Measurements from ENCODE around the gene DDX51.

DDX51 gene, protein sequence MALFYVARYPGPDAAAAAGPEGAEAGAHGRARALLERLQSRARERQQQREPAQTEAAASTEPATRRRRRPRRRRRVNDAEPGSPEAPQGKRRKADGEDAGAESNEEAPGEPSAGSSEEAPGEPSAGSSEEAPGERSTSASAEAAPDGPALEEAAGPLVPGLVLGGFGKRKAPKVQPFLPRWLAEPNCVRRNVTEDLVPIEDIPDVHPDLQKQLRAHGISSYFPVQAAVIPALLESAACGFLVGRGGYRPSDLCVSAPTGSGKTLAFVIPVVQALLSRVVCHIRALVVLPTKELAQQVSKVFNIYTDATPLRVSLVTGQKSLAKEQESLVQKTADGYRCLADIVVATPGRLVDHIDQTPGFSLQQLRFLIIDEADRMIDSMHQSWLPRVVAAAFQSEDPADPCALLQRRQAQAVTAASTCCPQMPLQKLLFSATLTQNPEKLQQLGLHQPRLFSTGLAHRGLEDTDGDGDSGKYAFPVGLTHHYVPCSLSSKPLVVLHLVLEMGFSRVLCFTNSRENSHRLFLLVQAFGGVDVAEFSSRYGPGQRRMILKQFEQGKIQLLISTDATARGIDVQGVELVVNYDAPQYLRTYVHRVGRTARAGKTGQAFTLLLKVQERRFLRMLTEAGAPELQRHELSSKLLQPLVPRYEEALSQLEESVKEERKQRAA

DNA sequence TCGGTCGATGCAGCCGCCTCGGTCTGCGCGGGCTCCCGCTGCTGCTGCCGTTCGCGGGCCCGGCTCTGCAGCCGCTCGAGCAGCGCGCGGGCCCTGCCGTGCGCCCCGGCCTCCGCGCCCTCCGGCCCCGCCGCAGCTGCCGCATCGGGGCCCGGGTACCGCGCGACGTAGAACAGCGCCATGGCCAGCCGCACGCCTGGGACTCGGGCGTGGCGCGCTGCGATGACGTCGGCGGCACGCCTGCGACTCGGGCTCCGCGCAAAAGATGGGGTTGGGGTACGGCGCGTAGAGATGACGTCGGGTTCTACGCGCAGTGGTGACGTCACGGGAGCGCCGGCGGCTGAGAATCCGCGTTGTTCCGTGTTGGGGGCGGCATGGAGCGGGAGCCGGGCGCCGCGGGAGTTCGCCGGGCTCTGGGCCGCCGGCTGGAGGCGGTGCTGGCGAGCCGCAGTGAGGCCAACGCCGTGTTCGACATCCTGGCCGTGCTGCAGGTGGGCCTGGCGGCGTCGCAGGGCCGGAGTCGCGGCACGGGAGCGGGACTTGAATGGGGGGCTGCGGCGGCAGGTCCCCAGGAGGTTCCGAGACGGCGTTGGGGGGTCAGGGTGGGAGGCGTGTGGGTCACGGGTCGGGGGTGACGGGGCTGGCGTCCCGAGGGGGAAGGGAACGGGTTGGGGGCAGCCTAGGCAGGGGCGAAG is at the start of gene DDX51, which contains the start of gene NOC4L:
DDX51 (minus strand) TSS at position 205 of the 695 bp plus-strand sequence; CDS start at position 182, 23 bp downstream.
NOC4L (plus strand) TSS at position 343 of the 695 bp plus-strand sequence; CDS start at position 375, 32 bp downstream.
- DNase-seq (ENCODE audit: low read depth): peak; percentile 53

DNA sequence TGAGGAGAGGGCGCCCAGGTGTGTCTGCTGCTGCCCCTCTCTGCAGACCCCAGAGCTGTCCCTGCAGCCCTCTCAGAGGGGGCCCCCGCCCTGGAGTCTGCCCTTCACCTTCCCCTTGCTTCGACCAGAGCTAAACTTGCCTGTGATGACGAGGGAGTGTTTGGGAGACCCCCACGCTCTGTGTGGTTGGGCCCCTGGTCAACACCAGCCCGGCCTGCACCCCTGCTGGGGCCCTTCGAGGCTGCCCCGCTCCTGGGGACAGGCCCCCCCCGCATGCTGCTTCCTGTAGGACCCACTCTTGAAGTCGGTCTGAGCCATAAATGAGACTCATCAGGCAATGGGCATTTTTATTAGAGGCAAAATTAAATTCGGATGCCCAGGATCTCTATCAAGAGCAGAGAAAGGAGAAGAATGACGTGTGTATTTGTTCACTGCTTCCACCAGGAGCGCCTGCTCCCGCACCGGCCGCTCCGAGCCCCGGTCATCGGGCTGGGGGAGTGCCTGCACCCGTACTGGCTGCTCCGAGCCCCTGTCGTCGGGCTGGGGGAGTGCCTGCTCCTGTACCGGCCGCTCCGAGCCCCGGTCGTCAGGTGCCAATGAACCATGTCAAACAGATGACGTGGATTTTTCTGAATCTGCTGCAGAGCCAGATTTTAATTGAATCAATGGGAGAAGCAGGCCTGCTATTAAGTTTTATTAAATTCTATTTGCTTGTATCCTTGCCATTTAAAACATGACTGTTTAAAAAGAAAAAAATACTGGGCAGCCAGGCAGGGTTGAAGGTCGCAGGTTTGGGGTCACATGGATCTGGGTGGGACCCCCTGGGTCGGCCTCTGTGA is 47.8 kb upstream of the DDX51 start:
- no peak for DNase-seq (ENCODE audit: low read depth)

DNA sequence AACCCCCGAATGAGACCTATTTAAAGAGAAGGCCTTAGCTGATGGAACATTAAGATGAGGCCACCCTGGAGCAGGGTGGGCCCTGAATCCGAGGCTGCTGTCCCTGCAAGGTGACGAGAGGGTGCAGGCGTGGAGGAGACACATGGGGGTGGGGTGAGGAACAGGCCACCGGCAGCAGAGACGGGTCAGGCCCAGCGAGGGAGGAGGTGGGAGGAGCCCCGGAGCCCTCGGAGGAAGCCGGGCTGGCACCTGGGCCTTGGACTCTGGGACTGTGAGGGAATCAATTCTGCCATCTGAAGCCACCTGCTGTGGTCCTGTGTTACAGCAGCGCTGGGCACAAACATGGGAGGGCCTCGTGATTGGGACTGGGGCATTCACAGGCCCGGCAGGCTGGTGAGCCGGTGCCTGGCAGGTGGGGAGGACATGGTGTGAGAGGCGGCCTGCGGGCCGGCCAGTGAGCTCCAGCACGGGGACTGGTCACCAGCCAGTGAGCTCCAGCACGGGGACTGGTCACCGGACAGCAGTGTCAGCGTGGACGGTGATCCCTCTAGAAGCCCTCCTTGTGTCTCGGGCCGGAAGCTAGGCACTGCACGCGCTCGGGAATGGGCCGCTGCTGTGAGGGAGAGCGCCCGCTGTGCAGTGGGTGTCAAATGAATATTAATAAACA is 46.8 kb upstream of the DDX51 start:
- DNase-seq (ENCODE audit: low read depth): no peak

DNA sequence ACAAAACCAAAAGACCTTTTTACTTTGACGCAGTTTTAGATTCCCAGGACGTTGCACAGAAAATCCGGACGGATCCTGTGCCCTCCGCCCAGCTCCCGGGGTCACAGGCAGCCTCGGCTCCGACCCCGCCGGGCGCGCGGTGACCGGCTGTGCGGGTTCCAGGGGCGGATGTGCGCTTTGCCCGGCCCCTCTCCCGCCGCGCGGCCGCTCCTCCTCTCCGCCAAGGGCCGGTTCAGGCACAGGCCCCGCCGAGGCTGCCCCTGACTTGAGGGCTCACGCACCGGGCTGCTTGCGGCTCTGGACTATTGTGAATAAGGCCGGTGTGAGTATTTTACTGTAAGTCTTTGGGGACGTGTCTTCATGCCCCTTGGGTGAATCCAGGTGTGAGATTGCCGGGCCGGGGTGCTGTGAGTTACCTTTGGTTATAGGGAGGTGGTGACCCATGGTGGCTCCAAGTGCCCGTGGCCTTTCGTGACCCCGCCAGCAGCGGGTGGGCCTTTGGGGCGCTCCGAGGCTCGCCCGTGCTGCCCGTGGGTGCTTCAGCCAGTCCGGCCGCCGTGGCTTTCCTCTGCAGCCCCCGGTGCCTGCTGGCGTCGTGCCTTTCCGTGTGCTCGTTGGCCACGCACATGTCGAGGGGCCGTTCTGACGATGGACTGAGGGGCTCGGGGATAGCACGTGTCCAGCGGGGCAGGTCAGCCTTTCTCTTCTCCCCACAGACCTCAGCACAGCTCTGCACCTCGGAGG is 46.1 kb upstream of the DDX51 start:
- no peak for DNase-seq (ENCODE audit: low read depth)

DNA sequence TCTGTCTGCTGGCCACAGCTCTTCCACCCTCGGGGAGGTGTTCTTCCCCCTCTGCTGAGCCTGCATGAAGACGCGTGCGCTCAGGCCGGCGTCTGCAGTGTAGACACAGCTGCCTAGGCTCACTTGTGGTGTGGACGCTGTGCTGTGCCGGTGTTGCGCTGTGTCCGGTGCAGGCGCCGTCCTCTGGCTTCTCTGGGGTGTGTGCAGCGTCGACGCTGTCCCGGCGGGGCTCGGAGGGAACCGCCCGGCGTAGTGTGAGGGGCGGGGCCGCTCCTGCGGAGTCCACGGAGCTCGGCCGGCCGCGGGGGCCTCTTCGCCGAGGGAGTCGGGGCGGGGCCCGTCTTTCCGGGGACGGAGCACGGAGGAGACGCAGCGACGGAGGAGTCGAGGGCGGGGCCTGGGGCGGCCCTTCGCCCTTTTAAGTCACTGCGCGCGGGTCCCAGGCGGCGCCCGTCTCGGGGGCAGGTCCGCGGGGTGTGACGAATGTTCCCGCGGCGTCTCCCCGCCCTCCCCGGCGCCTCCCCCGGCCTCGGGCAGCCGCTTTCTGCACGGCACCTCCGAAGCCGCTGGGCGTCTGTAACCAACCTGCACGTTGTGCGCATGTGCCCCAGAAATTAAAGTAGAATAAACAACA is 45.4 kb upstream of the DDX51 start:
- DNase-seq (ENCODE audit: low read depth): peak; percentile 29

DNA sequence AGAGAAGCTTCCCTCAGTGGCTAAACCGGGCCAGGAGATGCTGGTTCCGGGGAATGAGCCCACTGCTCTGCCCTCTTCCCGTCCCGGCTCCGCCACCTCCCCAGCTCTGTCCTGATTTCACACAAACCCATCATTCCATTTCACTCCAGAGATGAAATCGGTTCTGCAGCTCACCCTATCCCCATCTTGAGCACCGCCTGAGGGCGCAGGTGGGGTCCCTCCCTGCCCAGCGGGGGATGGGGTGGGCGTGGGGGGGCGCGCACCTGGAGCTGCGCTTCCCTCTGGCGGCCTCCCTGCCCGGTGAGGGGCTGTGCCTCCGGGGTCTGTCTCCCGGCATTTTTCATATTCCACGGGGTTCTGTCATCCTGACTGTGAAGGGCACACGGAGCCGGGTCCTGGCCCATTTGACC is 44.8 kb upstream of the DDX51 start:
- no peak for DNase-seq (ENCODE audit: low read depth)

DNA sequence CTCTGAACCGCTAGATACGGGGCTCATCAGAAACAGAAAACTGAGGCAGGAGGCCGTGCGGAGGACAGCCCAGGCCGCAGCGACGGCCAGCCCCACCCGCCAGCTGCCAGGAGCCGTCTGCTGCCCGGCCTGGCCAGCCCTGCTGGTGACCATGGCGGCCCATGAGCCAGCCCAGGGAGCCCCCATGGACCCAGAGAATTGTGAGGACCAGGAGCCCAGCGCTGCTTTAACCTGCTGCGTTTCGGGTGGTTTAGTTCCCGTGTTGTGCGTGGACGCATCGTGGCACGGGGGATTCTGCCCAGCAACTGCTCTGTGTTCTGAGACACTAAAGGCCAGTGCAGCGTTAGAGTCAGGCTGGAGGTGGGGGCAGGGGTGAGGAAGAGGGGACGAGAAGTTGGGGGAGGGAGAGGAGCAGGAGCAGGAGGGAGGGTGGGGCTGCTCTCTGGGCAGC is 44.4 kb upstream of the DDX51 start:
- DNase-seq (ENCODE audit: low read depth): no peak

DNA sequence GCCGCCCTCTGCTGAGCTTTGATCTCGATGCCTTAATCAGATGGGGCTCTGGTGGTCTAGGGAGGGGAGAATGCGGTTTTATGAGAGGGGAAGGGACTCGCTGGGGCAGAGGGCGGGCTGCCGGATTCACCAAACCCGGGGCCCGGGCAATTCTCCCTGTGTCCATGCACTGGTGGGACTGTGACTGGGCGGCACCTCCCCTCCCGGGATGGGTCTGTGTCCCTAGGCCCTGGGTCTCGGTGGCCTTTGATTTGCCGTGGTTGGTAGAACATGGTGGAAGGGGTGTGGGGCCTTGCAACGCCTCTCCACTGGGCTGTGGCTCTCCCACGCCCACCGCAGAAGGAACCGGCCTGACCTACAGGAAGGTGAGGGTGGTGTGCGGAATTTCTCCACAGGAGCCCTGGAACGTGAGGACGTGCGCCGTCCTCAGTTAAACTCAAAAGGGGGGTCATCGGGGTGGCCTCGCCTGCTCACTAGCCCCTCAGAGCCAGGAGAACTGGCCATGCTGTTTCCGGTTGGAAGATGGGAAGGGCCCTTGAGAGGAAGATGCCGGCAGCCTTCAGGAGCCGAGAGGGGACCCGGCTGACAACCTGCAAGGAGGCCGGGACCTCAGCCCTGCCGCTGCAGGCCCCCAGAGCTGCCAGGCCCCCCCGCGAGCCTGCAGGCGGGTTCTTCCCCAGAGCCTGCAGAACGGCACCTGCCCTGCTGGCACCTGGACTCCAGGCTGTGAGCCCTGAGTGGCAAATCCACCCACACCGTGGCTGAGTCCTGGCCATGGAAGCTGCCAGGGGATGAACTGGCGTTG is 43.7 kb upstream of the DDX51 start:
- DNase-seq (ENCODE audit: low read depth): no peak

DNA sequence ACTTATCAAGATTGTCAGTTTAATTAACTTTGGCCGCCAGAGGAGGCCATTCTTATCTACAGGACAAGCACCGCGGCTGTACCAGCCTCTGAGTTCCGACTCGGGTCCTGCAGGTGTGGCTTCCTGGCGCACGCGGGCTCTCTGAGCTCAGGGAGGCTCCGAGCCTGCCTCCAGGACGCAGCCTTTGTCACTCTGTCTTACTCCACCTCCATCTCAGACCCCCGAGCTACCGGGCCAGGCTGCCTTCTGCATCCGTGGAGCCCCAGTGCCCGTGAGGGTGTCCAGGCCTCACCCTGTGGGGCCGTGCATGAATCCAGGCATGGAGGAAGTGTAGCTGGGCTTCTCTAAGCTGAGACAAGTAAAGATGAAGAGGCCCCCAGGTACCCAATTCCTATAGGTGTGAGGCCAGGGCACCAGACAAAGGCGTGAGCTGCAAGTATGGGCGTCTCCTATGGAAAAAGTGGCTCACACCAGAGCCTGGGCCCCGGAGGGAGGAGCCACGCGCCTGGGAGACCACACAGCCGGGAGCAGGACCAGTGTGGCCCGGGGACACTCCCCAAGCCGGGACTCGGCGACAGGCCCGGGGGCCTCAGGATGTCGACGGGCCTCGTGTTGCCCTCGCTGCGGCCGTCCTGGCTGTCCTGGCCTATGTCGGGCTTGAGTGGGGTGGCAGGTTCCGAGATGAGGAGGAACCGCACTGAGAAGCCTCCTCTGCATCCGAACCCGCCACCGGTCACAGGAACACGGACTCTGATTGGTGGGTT is 42.9 kb upstream of the DDX51 start:
- DNase-seq (ENCODE audit: low read depth): no peak

DNA sequence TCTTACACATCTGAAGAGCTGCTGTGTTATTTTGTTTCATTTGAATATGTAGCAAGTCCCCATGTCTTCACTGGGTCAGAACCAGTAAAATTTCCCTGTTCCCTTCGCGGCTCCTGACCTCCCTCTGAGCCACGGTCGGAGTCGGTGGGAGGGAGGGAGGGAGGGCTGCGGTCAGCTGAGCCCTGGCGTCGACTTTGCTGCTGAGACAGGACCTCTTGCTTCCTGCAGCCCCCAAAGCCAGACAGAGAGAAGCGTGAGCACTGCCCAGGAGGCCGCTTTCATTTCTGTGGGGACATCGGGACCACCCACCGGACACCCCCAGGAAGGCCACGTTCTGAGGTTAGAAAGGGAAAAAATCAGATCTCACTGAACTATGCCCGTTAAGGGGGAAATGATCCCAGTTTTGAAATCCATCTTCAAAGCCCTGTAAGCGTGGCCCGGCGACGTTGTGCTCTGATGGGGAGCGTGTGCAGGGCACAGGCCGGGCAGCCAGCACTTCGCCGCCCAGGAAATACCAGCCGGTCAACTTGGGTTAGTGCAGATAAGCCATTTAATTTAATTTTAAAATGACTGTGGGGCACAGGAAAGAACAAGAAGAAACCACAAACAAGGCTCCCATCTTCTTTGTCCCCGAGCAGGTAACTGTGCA is 42.2 kb upstream of the DDX51 start:
- no peak for DNase-seq (ENCODE audit: low read depth)

DNA sequence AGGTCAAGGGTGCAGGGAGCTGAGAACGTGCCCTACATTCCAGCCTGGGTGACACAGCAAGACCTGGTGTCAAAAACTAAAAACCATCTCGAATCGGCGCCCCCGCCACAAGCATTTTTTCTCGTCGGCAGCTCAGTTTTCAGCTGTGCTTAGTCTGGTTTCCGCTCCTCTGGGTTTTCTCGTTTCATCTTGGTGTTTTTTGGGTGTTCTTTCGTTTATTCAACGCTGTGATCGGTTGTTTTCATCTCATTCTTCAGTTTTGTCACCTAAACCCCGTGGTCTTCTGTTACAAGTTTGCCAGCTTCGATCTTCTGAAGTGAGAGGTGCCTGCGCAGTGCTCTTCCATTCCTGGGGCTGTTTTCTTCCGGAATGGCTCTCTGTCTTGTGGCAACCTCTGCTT is 41.6 kb upstream of the DDX51 start:
- no peak for DNase-seq (ENCODE audit: low read depth)

DNA sequence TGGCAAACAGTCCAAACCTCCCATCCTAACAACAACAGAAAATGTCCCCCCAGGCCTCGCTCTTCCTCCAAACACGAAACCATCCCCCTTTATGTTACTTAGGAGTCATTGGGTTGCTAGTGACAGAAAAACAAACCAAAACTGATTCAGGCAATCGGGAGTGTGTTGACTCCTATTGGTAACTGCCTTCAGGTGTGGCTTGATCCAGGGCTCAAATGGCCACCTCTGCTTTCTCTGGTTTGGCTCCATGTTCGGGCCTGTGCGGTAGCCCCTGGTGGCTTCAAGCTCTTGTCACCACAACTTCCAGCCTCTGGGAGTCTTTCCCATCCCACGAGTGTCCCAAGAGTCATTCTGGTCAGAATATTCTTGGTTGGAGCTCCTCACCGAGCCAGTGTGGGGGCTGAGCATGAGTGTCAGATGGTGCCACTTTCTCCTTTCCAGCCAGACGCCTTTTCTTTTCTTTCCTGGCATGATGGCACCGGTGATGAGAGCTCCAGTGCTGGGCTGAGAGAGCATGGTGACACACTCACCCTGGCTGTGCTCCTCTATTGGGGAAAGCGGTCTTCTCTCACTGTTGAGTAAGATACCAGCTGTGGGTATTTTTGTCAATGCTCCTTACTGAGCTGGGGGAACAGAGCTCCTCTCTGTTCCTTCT is 38.7 kb upstream of the DDX51 start:
- DNase-seq (ENCODE audit: low read depth): no peak

DNA sequence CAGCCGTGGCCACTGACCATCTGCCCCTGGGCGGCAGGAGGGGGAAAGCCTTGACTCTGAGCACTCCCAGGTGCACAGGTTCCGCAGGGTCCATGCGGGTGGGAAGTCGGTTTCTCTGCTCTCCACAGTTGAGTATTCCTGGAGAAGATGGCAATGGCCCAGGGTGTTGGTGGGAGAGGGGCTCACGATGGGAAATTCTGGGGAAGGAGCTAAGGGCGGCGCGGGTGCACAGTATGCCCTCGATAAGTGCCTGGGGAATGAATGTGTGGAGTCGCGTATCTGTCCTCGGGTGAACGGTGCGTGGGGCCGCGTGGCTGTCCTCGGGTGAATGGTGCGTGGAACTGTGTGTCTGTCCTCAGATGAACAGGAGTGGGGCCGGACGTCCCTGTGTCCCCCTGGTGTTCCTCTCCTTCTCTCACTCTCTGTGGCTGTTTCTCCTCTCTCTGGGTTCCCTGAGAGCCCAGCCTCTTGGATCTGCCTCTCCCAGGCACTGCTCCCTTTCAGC is 38.1 kb upstream of the DDX51 start:
- no peak for DNase-seq (ENCODE audit: low read depth)

DNA sequence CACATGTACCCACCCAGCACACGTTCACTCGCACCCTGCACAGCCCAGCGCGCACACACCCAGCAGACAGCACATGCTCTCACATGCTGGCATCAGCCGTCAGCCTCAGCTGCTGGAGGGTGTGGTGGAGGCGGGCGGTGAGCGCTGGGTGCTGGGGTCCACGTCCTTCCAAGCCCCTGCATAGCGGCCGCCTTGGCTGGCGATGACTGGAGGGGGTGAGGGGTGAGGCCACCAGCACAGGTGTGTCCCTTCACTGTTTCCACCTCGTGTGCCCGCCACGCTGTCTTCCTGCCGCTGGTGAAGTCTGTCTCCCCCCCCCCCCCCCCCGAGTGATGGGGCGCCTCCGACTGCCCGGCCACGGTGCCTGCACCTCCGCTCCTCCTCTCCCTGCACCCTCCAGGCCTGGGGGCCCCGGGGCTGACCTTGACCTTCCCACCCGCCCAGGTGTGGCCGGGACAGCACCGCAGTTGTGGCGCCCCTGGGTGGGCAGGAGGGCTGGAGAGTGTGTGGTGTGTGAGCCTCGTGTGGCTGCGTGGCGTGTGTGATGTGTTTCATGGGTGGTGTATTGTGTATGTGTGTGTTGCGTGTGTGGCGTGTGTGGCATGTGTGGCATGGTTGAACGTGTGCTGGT is 37.6 kb upstream of the DDX51 start:
- no peak for DNase-seq (ENCODE audit: low read depth)

DNA sequence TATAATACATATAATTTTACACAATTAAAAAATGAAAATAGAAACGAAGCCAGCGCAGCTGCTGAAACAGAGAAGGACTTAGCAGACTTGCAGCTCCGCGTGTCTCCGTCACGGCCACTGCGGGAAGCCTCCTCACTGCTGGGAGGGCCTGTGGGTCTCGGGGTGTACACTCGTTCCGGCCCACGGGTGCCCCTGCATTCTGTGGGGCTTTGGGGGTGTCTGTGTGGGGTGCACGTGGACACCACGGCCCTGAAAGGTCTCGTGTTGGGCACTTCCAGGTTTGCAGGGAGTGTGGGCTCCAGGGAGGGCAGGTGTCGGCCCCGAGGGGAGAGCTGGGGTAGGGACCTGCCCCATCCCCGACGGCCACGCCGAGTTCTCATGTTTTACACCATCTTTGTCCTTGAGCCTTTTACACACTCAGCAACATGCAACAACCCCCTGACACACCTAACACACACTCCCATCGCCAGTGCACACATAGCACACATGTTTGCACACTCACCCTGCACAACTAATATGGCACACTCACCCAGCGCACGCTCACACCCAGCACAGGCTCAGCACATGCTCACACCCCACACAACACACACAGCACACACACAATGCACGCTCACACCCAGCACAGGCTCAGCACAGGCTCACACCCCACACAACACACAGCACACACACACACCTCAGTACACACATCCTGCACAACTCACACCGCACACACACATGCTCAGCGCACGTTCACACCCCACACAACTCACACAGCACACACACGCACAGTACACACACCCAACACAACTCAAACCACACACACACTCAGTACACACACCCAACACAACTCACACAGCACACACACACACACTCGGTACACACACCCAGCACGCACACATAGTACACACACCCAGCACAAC is 36.8 kb upstream of the DDX51 start:
- DNase-seq (ENCODE audit: low read depth): no peak
